Heart right ventricle (tissue), 16 donors: ENCODE measurements around the gene ITGBL1. TPM values are rescaled to one million over a fixed set of nuclear protein-coding genes. Genes with fewer than 3 reads are reported as not detected.

Experiments used
- ATAC-seq, 8 donors: fragments of 200-7000 bp; cut with Tn5 transposase; one replicate each; pipeline ENCODE4 v1.9.1; 2020; ENCODE audit warnings: mild to moderate bottlenecking in 8 of 8, moderate library complexity in 8 of 8, moderate number of reproducible peaks in 1 of 8
- DNase-seq, 2 donors: peaks; one replicate each; pipeline ENCODE4 v3.0.0-alpha.2; 2020
- H3K27ac ChIP-seq, 10 donors: fragments of 200-600 bp; sonication (generic) in 2 of 10; one replicate each; pipeline versions ENCODE4 v1.5.0 to v1.8.0; 2020 to 2022; ENCODE audit warnings: mild to moderate bottlenecking in 3 of 10
- H3K27me3 ChIP-seq, 7 donors: fragments of 200-600 bp; one replicate each; pipeline ENCODE4 v1.8.0; 2021 to 2022; ENCODE audit warnings: mild to moderate bottlenecking in 2 of 7
- H3K36me3 ChIP-seq, 9 donors: fragments of 200-600 bp; sonication (generic) in 1 of 9; one replicate each; pipeline versions ENCODE4 v1.5.0 to v1.8.0; 2020 to 2022; ENCODE audit warnings: mild to moderate bottlenecking in 2 of 9
- H3K4me1 ChIP-seq, 9 donors: fragments of 200-600 bp; sonication (generic) in 1 of 9; one replicate each; pipeline versions ENCODE4 v1.5.0 to v1.8.0; 2020 to 2022; ENCODE audit warnings: mild to moderate bottlenecking in 4 of 9
- H3K4me3 ChIP-seq, 10 donors: fragments of 200-600 bp; sonication (generic) in 2 of 10; one replicate each; pipeline versions ENCODE4 v1.5.0 to v1.8.0; 2020 to 2022; ENCODE audit warnings: mild to moderate bottlenecking in 7 of 10, moderate library complexity in 2 of 10
- H3K9me3 ChIP-seq, 11 donors: fragments of 200-600 bp in 10 of 11; sonication (generic) in 2 of 11; one replicate each; pipeline versions ENCODE4 v1.5.0 to v1.8.0; 2013 to 2022; ENCODE audit warnings: mild to moderate bottlenecking in 2 of 11, control low read depth in 1 of 11, moderate library complexity in 1 of 11
- CTCF ChIP-seq, 9 donors: fragments of 200-600 bp; sonication (generic) in 2 of 9; IDR thresholded peaks; one replicate each; pipeline versions ENCODE4 v1.5.0 to v1.8.0; 2021 to 2022; ENCODE audit warnings: antibody characterized with exemption in 9 of 9, mild to moderate bottlenecking in 5 of 9, moderate library complexity in 1 of 9
- WGBS, 2 donors: extraction: QIAGEN DNeasy Blood & Tissue Kit; methylation state at CpG; one replicate each; pipeline ENCODE4 v1.1.7; 2013; ENCODE audit warnings: inconsistent platforms in 1 of 2; 5-methylcytosine and 5-hydroxymethylcytosine counted together
- intact Hi-C, 10 donors: fragments of 100-400 bp; cut with DNase I; formaldehyde crosslinking; loops; one replicate each; pipeline versions ENCODE4 v1.11.1 to v1.14.2; 2022
- polyA plus RNA-seq, 2 donors: library from polyadenylated mRNA; stranded (reverse); fragments of 200-250 nt; gene quantifications; one replicate each; pipeline ENCODE4 v1.2.3, GENCODE V29; 2013
- total RNA-seq, 10 donors: library from RNA; stranded (reverse); fragmentation: NEBNext Ultra II Directional in 3 of 10; extraction: Animal tissue kit (Norgen Biotek cat#: 25700) in 3 of 10; gene quantifications; one replicate each; pipeline versions ENCODE4 v1.2.1 to v1.2.4, GENCODE V29; 2021 to 2023
- donor health status: Arrhythmogenic right ventricular cardiomyopathy.
- donor health status: ischemic (EF 13 %, LVEDD 7.1; RV severe dilation, severe dysfunction).
- donor health status: healthy with polysubstance abuse.
- donor health status: DM: no; HTN: yes; CAD: no.
- donor health status: DM: no; HTN: no; CAD: no.
- donor health status: ischemic (EF 25% LVEDD 6.9; RV normal size, moderate dysfunction).
- donor health status: ischemic (EF 25% LVEDD 5.7; RV mildly dilated, moderate dysfunction).
- donor health status: healthy.
- donor health status: DM: yes; HTN: yes; CAD: no.
- donor health status: Ischemic cardiomyopathy.
- donor health status: ischemic (EF 35%, LVEDD 5.7; RV mildly dilated, moderate dysfunction).
- donor health status: nonischemic (EF 11% LVEDD 7.7; RV severe dilation, severe dysfunction).
- donor health status: DM: yes; HTN: yes; CAD: no.
- donor health status: PGD.
- donor health status: ischemic (EF 29% LVEDD 5.4; RV normal size, mild dysfunction).
- donor health status: nonischemic (EF 23%, LVEDD 6.1; RV moderate dilation, normal function).

Gene ITGBL1
- total and polyA plus RNA-seq, 12 donors, result 0.78 to 11.9 (median 4.3) TPM

- Histone ChIP-seq H3K27ac (no peak overlapping the region), H3K36me3 (no peaks in the 10 kb centered on the region), H3K4me1 (peaks cover 0 to 1% (median 0%) of the 10 kb centered on the region in 9 donors), H3K4me3 (no peak overlapping the region), H3K9me3 (no peaks in the 10 kb centered on the region), H3K27me3 (no peaks in the 10 kb centered on the region)
- intact Hi-C loops, result no loop called here
- ATAC-seq (no peak), DNase-seq (no peak)
- no peak for TF ChIP-seq CTCF (IDR thresholded peaks at IDR 0.05)
- 87 to 92% methylated on average over 2 of the region's 2 CpGs for WGBS, 2 donors
These were observed 294.0 kb downstream of the ITGBL1 start for GRCh38 chr13:101746513-101746912.

- no peaks in the 10 kb centered on the region for H3K36me3 ChIP-seq
- H3K4me1 ChIP-seq, result peaks cover 0 to 4% (median 0%) of the 10 kb centered on the region in 9 donors
- WGBS, 2 donors, result 85 to 86% methylated on average over 1 of the region's 1 CpG
- H3K27me3 ChIP-seq, result no peaks in the 10 kb centered on the region
- no peak for TF ChIP-seq CTCF (IDR thresholded peaks at IDR 0.05)
- ATAC-seq (no peak), DNase-seq (no peak)
- H3K9me3 ChIP-seq, result no peaks in the 10 kb centered on the region
- no peak overlapping the region for H3K27ac ChIP-seq
- intact Hi-C loops, result no loop called here
- no peak overlapping the region for H3K4me3 ChIP-seq
These were observed 294.6 kb downstream of the ITGBL1 start for GRCh38 chr13:101747039-101747438.

GRCh38 chr13:101749584-101749983, 297.1 kb downstream of the ITGBL1 start:
- intact Hi-C loops, result no loop called here
- ATAC-seq (no peak), DNase-seq (no peak)
- 82 to 96% methylated on average over 1 of the region's 1 CpG for WGBS, 2 donors
- Histone ChIP-seq H3K27me3 (no peaks in the 10 kb centered on the region), H3K9me3 (no peaks in the 10 kb centered on the region), H3K36me3 (no peaks in the 10 kb centered on the region), H3K4me3 (no peak overlapping the region), H3K4me1 (peaks cover 0 to 4% (median 0%) of the 10 kb centered on the region in 9 donors), H3K27ac (no peak overlapping the region)
- no peak for TF ChIP-seq CTCF (IDR thresholded peaks at IDR 0.05)

GRCh38 chr13:101751488-101751887, 299.0 kb downstream of the ITGBL1 start:
- peaks cover 0 to 4% (median 0%) of the 10 kb centered on the region in 9 donors for H3K4me1 ChIP-seq
- no peak overlapping the region for H3K4me3 ChIP-seq
- TF ChIP-seq CTCF (IDR thresholded peaks at IDR 0.05), result no peak
- no peaks in the 10 kb centered on the region for H3K36me3 ChIP-seq
- DNase-seq (no peak), ATAC-seq (no peak)
- WGBS, 2 donors, result 7 to 10% methylated on average over 3 of the region's 3 CpGs
- H3K27me3 ChIP-seq, result no peaks in the 10 kb centered on the region
- intact Hi-C loops, result loop anchor here in 2 of 10 donors (10.0 kb wide), 1 partner anchor 607 kb away; no protein-coding TSS in a partner anchor
- H3K27ac ChIP-seq, result no peak overlapping the region
- H3K9me3 ChIP-seq, result no peaks in the 10 kb centered on the region
